K562 (cell line): ENCODE data around the gene HSD11B1L. TPM values are rescaled to one million over a fixed set of nuclear protein-coding genes. Genes with fewer than 3 reads are reported as not detected.

Source experiments
- ID3 ChIP-seq, 2 experiments: fragments of 250-450 bp in 1 of 2; fragments of 450-650 bp in 1 of 2; sonication (Bioruptor Pico) in 1 of 2; IDR thresholded peaks; 2 replicates each; pipeline versions ENCODE4 v1.6.1 to v1.8.0; 2016 to 2021; ENCODE audit warnings: mild to moderate bottlenecking in 2 of 2, moderate library complexity in 2 of 2, missing compliant biosample characterization in 1 of 2, missing genetic modification characterization in 1 of 2
- MGA ChIP-seq: fragments of 450-650 bp; IDR thresholded peaks from 2 replicates; pipeline ENCODE4 v1.6.1; 2016; ENCODE audit warnings: mild to moderate bottlenecking, moderate library complexity
- MYBL2 ChIP-seq, 2 experiments: fragments of 450-650 bp in 1 of 2; sonication (generic) in 1 of 2; formaldehyde crosslinking in 1 of 2; IDR thresholded peaks; 2 replicates each; pipeline versions ENCODE4 v1.6.1 to v1.8.1; 2017 to 2022; ENCODE audit warnings: borderline replicate concordance in 1 of 2, inconsistent platforms in 1 of 2, low read depth in 1 of 2, mild to moderate bottlenecking in 1 of 2, missing genetic modification reagents in 1 of 2, moderate library complexity in 1 of 2
- SNAPC5 ChIP-seq: fragments of 250-450 bp; sonication (Bioruptor Pico); IDR thresholded peaks from 2 replicates; pipeline ENCODE4 v1.8.0; 2021; ENCODE audit warnings: moderate library complexity, mild to moderate bottlenecking, inconsistent platforms
- TAL1 ChIP-seq: fragments of 450-650 bp; IDR thresholded peaks from 2 replicates; pipeline ENCODE4 v1.6.1; 2016; ENCODE audit warnings: mild to moderate bottlenecking
- ZNF282 ChIP-seq: sonication (generic); formaldehyde crosslinking; IDR thresholded peaks from 2 replicates; pipeline ENCODE4 v1.8.1; 2023; ENCODE audit warnings: missing genetic modification reagents
- polyA plus RNA-seq, 8 experiments: library from polyadenylated mRNA; depleted of rRNA in 4 of 8; stranded (reverse) in 5 of 8; unstranded in 3 of 8; fragments of >200 nt; fragmentation: Nextera tagmentation in 2 of 8; fragmentation: Illumina TruSeq in 1 of 8; extraction: Ambion mirVana in 2 of 8; extraction: Trizol in 1 of 8; gene quantifications; 2 replicates each; pipeline versions ENCODE4 v1.2.1 to v1.2.3, GENCODE V29; 2011 to 2014; ENCODE audit warnings: inconsistent platforms in 1 of 8, missing spikeins in 1 of 8
- total RNA-seq, 7 experiments: library from RNA; depleted of rRNA in 6 of 7; stranded (reverse); fragments of >200 nt in 6 of 7; fragmentation: Illumina TruSeq in 2 of 7; extraction: Trizol in 2 of 7; gene quantifications; 2 replicates each; pipeline versions ENCODE4 v1.2.1 to v1.2.3, GENCODE V29; 2011 to 2021; ENCODE audit warnings: low replicate concordance in 1 of 7
- TF ChIP-seq, protein P1 (sequence below): sonication (generic); formaldehyde crosslinking; IDR thresholded peaks from 2 replicates; pipeline ENCODE4 v1.8.1; 2023; ENCODE audit warnings: mild to moderate bottlenecking, missing genetic modification reagents
- TF ChIP-seq, protein P2 (sequence below): sonication (generic); formaldehyde crosslinking; IDR thresholded peaks from 2 replicates; pipeline ENCODE4 v1.8.0; 2022; ENCODE audit warnings: missing genetic modification reagents, mild to moderate bottlenecking, borderline replicate concordance

The HSD11B1L gene
- total and polyA plus RNA-seq, 9 of the 15 experiments (the other 6 are each of a cell fraction or from before 2014, with no cell fraction given) = 0.31 to 7.7 (median 2.3) TPM

GRCh38 chr19:5687360-5688198 is 6.8 kb downstream of the HSD11B1L start (continued):
- peak; percentile 67; the same call in 1 of the 2 replicates for TF ChIP-seq MGA
- TF ChIP-seq MYBL2 (IDR thresholded peaks at IDR 0.05; ENCODE audit: low read depth) = no peak
- TF ChIP-seq MYBL2 (CRISPR knock-in tag; IDR thresholded peaks at IDR 0.05; ENCODE audit: borderline replicate concordance) = no peak
- TF ChIP-seq, protein P1, sequence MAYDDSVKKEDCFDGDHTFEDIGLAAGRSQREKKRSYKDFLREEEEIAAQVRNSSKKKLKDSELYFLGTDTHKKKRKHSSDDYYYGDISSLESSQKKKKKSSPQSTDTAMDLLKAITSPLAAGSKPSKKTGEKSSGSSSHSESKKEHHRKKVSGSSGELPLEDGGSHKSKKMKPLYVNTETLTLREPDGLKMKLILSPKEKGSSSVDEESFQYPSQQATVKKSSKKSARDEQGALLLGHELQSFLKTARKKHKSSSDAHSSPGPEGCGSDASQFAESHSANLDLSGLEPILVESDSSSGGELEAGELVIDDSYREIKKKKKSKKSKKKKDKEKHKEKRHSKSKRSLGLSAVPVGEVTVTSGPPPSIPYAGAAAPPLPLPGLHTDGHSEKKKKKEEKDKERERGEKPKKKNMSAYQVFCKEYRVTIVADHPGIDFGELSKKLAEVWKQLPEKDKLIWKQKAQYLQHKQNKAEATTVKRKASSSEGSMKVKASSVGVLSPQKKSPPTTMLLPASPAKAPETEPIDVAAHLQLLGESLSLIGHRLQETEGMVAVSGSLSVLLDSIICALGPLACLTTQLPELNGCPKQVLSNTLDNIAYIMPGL (CRISPR knock-in tag) = no peak
- TF ChIP-seq ID3 (CRISPR knock-in tag; IDR thresholded peaks at IDR 0.05) = no peak
- TF ChIP-seq ID3 (tag; IDR thresholded peaks at IDR 0.05) = peak; percentile 42; the same call in 1 of the 2 replicates
- no peak for TF ChIP-seq SNAPC5 (CRISPR knock-in tag)
- TF ChIP-seq ZNF282 (CRISPR knock-in tag) = peak; percentile 63; the same call in 1 of the 2 replicates
- TF ChIP-seq TAL1 = no peak
- TF ChIP-seq, protein P2, sequence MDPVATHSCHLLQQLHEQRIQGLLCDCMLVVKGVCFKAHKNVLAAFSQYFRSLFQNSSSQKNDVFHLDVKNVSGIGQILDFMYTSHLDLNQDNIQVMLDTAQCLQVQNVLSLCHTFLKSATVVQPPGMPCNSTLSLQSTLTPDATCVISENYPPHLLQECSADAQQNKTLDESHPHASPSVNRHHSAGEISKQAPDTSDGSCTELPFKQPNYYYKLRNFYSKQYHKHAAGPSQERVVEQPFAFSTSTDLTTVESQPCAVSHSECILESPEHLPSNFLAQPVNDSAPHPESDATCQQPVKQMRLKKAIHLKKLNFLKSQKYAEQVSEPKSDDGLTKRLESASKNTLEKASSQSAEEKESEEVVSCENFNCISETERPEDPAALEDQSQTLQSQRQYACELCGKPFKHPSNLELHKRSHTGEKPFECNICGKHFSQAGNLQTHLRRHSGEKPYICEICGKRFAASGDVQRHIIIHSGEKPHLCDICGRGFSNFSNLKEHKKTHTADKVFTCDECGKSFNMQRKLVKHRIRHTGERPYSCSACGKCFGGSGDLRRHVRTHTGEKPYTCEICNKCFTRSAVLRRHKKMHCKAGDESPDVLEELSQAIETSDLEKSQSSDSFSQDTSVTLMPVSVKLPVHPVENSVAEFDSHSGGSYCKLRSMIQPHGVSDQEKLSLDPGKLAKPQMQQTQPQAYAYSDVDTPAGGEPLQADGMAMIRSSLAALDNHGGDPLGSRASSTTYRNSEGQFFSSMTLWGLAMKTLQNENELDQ (CRISPR knock-in tag) = no peak
